PFSK-1 (cell line): ENCODE data around the gene SSTR1.

Experiments
- FOXP2 ChIP-seq: optimal IDR thresholded peaks from 2 replicates; pipeline ENCODE3; 2011; ENCODE audit warnings: borderline replicate concordance, control low read depth, inconsistent platforms; ENCODE audit not compliant: insufficient read depth; ENCODE audit errors: extremely low read length, extremely low read depth
- POLR2AphosphoS5 ChIP-seq: IDR thresholded peaks from 2 replicates; pipeline ENCODE4 v1.6.1; 2012; ENCODE audit warnings: low read depth, mild to moderate bottlenecking, control low read depth, low read length, moderate library complexity
- SIN3A ChIP-seq: IDR thresholded peaks from 2 replicates; pipeline ENCODE4 v1.6.1; 2012; ENCODE audit warnings: mild to moderate bottlenecking, low read length, moderate library complexity, borderline replicate concordance; ENCODE audit not compliant: insufficient read depth
- TAF1 ChIP-seq: IDR thresholded peaks from 2 replicates; pipeline ENCODE4 v1.6.1; 2012; ENCODE audit warnings: low read length, control low read depth, borderline replicate concordance; ENCODE audit not compliant: insufficient read depth
- TF ChIP-seq, protein P1 (sequence below), 2 experiments: IDR thresholded peaks; 2 replicates each; pipeline versions ENCODE4 v1.6.1 to v1.8.0; 2011 to 2012; ENCODE audit warnings: low read depth in 2 of 2, low read length in 2 of 2, control low read depth in 1 of 2, inconsistent platforms in 1 of 2, mild to moderate bottlenecking in 1 of 2, moderate library complexity in 1 of 2; ENCODE audit not compliant: insufficient read depth in 1 of 2

GRCh38 chr14:38197001-38197783 is 10.5 kb upstream of the SSTR1 start:
- TF ChIP-seq, protein P1, sequence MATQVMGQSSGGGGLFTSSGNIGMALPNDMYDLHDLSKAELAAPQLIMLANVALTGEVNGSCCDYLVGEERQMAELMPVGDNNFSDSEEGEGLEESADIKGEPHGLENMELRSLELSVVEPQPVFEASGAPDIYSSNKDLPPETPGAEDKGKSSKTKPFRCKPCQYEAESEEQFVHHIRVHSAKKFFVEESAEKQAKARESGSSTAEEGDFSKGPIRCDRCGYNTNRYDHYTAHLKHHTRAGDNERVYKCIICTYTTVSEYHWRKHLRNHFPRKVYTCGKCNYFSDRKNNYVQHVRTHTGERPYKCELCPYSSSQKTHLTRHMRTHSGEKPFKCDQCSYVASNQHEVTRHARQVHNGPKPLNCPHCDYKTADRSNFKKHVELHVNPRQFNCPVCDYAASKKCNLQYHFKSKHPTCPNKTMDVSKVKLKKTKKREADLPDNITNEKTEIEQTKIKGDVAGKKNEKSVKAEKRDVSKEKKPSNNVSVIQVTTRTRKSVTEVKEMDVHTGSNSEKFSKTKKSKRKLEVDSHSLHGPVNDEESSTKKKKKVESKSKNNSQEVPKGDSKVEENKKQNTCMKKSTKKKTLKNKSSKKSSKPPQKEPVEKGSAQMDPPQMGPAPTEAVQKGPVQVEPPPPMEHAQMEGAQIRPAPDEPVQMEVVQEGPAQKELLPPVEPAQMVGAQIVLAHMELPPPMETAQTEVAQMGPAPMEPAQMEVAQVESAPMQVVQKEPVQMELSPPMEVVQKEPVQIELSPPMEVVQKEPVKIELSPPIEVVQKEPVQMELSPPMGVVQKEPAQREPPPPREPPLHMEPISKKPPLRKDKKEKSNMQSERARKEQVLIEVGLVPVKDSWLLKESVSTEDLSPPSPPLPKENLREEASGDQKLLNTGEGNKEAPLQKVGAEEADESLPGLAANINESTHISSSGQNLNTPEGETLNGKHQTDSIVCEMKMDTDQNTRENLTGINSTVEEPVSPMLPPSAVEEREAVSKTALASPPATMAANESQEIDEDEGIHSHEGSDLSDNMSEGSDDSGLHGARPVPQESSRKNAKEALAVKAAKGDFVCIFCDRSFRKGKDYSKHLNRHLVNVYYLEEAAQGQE (IDR thresholded peaks at IDR 0.05; ENCODE audit: insufficient read depth in 1 of 2, low read depth in 2 of 2, low read length in 2 of 2): no peak
- TF ChIP-seq POLR2AphosphoS5 (no peak), TAF1 (no peak), SIN3A (no peak), FOXP2 (no peak)
